Renal pelvis (tissue), 4 donors: ENCODE results near the gene ZNF665. TPM values are rescaled to one million over a fixed set of nuclear protein-coding genes. Genes with fewer than 3 reads are reported as not detected.
"Not testable (repeated sequence)": the region's sequence is repeated elsewhere in the genome, so short reads cannot be mapped to it uniquely, and the experiment has no call there.

ENCODE experiments used
- DNase-seq: peaks from one replicate; pipeline ENCODE4 v3.0.0-alpha.2; 2013
- polyA plus RNA-seq, 3 donors: library from polyadenylated mRNA; unstranded; fragments of 120-200 nt; gene quantifications; one replicate each; pipeline ENCODE4 v1.2.1, GENCODE V29; 2013; ENCODE audit not compliant: insufficient read length in 3 of 3

Gene ZNF665
- polyA plus RNA-seq, 3 donors: 6.0 to 10.7 (median 9.7) TPM

GRCh38 chr19:53161123-53161522 lies 32.0 kb downstream of the ZNF665 start:
- no peak for DNase-seq

GRCh38 chr19:53160350-53160749 lies 32.8 kb downstream of the ZNF665 start:
- DNase-seq: no peak

GRCh38 chr19:53158119-53158656 lies 35.0 kb downstream of the ZNF665 start:
- peak; percentile 26 for DNase-seq

GRCh38 chr19:53157626-53158025 lies 35.5 kb downstream of the ZNF665 start:
- DNase-seq: peak; percentile 12

GRCh38 chr19:53156850-53157249 lies 36.3 kb downstream of the ZNF665 start:
- no peak for DNase-seq

GRCh38 chr19:53147645-53148044 lies 45.5 kb downstream of the ZNF665 start:
- DNase-seq: no peak

GRCh38 chr19:53140351-53140750 lies 52.8 kb downstream of the ZNF665 start:
- no peak for DNase-seq

GRCh38 chr19:53136432-53136831 lies 56.7 kb downstream of the ZNF665 start:
- DNase-seq: no peak

- peak; percentile 89 for DNase-seq
Observed at GRCh38 chr19:53132141-53132991, 60.8 kb downstream of the ZNF665 start, which contains the start of gene ZNF415. Gene ZNF415 (minus strand): TSS chr19:53132910. CDS start chr19:53122676, 10,234 bp downstream.

GRCh38 chr19:53131727-53132126 lies 61.4 kb downstream of the ZNF665 start:
- DNase-seq: no peak

- DNase-seq: no peak
Observed at GRCh38 chr19:53131085-53131590, 62.0 kb downstream of the ZNF665 start.

- DNase-seq: no peak
Observed at GRCh38 chr19:53130506-53130905, 62.7 kb downstream of the ZNF665 start.

GRCh38 chr19:53126733-53127526 lies 66.2 kb downstream of the ZNF665 start:
- not testable (repeated sequence) for DNase-seq

GRCh38 chr19:53123400-53123799 lies 69.8 kb downstream of the ZNF665 start:
- DNase-seq: no peak

Other genes starting within 250 kb of the ZNF665 start
- 10 to 100 TPM; 14.8 to 18.5 (median 18.2) TPM for gene ZNF816, start 230.5 kb downstream of the ZNF665 start, polyA plus RNA-seq
- gene ERVV-1, start 179.4 kb downstream of the ZNF665 start, polyA plus RNA-seq: under 1 TPM in 2 of 3 donors, not detected in 1; 0.14 to 0.40 TPM
- under 1 TPM; 0.09 to 0.31 (median 0.13) TPM for gene ERVV-2, start 148.6 kb downstream of the ZNF665 start, polyA plus RNA-seq
- 10 to 100 TPM; 32.7 to 90.1 (median 64.5) TPM for gene ZNF160, start 89.9 kb downstream of the ZNF665 start, polyA plus RNA-seq
- 10 to 100 TPM; 22.0 to 27.9 (median 24.5) TPM for gene ZNF415, start 60.4 kb downstream of the ZNF665 start, polyA plus RNA-seq
- gene ZNF347, start 34.3 kb downstream of the ZNF665 start, polyA plus RNA-seq: 10 to 100 TPM in 2 of 3 donors, 1 to 10 TPM in 1; 8.6 to 18.0 (median 13.4) TPM
- gene ZNF677, start 61.5 kb upstream of the ZNF665 start, polyA plus RNA-seq: 10 to 100 TPM; 37.9 to 58.8 (median 55.3) TPM
- gene VN1R2, start 64.9 kb upstream of the ZNF665 start, polyA plus RNA-seq: not detected
- not detected for gene VN1R4, start 74.4 kb upstream of the ZNF665 start, polyA plus RNA-seq
- gene ZNF845, start 140.4 kb upstream of the ZNF665 start, polyA plus RNA-seq: 1 to 10 TPM; 7.7 to 9.8 (median 8.1) TPM
- 10 to 100 TPM; 10.8 to 17.7 (median 13.4) TPM for gene ZNF525, start 172.3 kb upstream of the ZNF665 start, polyA plus RNA-seq
- gene ZNF765, start 201.8 kb upstream of the ZNF665 start, polyA plus RNA-seq: 10 to 100 TPM in 2 of 3 donors, 1 to 10 TPM in 1; 9.5 to 17.3 (median 12.6) TPM
- gene ZNF761, start 238.6 kb upstream of the ZNF665 start, polyA plus RNA-seq: 10 to 100 TPM; 11.7 to 18.9 (median 13.6) TPM